Activated effector memory CD4-positive, alpha-beta T cell treated with Interleukin-2 at 50 U/mL for 16 hours (primary cell): ENCODE data around the gene MOK.

Source experiments
- DNase-seq: peaks from one replicate; pipeline ENCODE4 v3.0.0-alpha.2; 2020

The MOK gene

GRCh38 chr14:102201776-102202175 is 103.2 kb downstream of the MOK start:
- DNase-seq = no peak

- DNase-seq = no peak
Measured at GRCh38 chr14:102201353-102201738, 103.6 kb downstream of the MOK start.

GRCh38 chr14:102200690-102201352 is 104.1 kb downstream of the MOK start:
- DNase-seq = no peak

GRCh38 chr14:102197317-102197853 is 107.6 kb downstream of the MOK start:
- DNase-seq = no peak

GRCh38 chr14:102196902-102197230 is 108.1 kb downstream of the MOK start:
- no peak for DNase-seq

GRCh38 chr14:102196039-102196901 is 108.7 kb downstream of the MOK start:
- no peak for DNase-seq

GRCh38 chr14:102195446-102195845 is 109.5 kb downstream of the MOK start:
- no peak for DNase-seq

GRCh38 chr14:102194856-102195255 is 110.1 kb downstream of the MOK start:
- DNase-seq = no peak

GRCh38 chr14:102192840-102193502 is 112.0 kb downstream of the MOK start:
- DNase-seq = no peak

- no peak for DNase-seq
Measured at GRCh38 chr14:102189874-102190273, 115.1 kb downstream of the MOK start.

- DNase-seq = no peak
Measured at GRCh38 chr14:102188187-102188586, 116.8 kb downstream of the MOK start.

GRCh38 chr14:102187568-102188001 is 117.4 kb downstream of the MOK start:
- DNase-seq = no peak

GRCh38 chr14:102187044-102187443 is 117.9 kb downstream of the MOK start:
- no peak for DNase-seq

- DNase-seq = no peak
Measured at GRCh38 chr14:102185360-102185759, 119.6 kb downstream of the MOK start.

GRCh38 chr14:102184316-102185035 is 120.5 kb downstream of the MOK start:
- no peak for DNase-seq

GRCh38 chr14:102183886-102184285 is 121.1 kb downstream of the MOK start:
- DNase-seq = no peak

GRCh38 chr14:102182936-102183619 is 121.9 kb downstream of the MOK start:
- no peak for DNase-seq

- no peak for DNase-seq
Measured at GRCh38 chr14:102182190-102182589, 122.8 kb downstream of the MOK start.

GRCh38 chr14:102181187-102181586 is 123.8 kb downstream of the MOK start:
- no peak for DNase-seq

- no peak for DNase-seq
Measured at GRCh38 chr14:102180248-102180998, 124.5 kb downstream of the MOK start.
